ENCODE measurements around the gene TMEM88.

Gene TMEM88

DNA sequence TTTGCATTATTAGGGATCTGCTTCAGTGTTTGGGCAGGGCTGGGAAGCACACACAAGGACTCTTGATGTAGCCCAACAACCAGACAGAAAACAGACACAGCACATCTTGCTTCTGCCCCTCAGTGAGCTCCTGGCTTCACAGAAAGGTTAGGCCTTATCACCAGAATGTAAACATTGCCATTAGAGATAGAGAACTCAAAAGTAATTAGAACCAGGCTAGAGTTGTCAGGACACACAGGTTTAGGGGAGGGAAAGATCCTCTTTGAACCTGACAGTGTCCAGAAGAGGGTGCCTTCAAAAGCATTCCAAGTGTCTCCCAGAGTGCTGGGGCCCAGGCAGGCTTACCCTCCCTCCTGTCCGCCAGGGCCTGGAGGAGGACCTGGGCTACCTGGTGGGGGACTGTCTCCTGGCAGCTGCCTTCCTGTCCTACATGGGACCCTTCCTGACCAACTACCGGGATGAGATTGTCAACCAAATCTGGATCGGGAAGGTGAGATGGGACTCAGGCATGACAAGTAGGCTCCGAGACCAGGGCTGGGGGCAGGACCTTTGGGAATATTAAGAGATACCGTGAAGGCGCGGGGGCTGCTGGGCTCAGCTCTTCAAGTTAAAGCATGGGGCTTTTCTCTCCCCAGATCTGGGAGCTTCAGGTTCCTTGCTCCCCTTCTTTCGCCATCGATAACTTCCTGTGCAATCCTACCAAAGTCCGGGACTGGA, 37.8 kb upstream of the TMEM88 start:
- Histone ChIP-seq H3K9ac (ENCODE audit: insufficient read length, low read depth) (no peak overlapping the region), H3K27me3 (ENCODE audit: insufficient read depth, insufficient read length) (no peaks in the 10 kb centered on the region), H3K4me1 (ENCODE audit: insufficient read depth, insufficient read length) (no peaks in the 10 kb centered on the region), H3K4me3 (ENCODE audit: insufficient read length, low read depth) (no peak overlapping the region), H3K9me3 (ENCODE audit: insufficient read depth, low read length) (no peaks in the 10 kb centered on the region), H3K36me3 (ENCODE audit: insufficient read depth, insufficient read length, low read length) (no peaks in the 10 kb centered on the region)
- TF ChIP-seq ZNF274 (IDR thresholded peaks at IDR 0.05; ENCODE audit: low read depth, low read length) (no peak), SUZ12 (IDR thresholded peaks at IDR 0.05; ENCODE audit: extremely low read depth, insufficient read depth, insufficient read length) (no peak), YY1 (IDR thresholded peaks at IDR 0.05; ENCODE audit: insufficient read depth, insufficient read length) (no peak)
- DNase-seq (ENCODE audit: low read depth, low spot score) = no peak

GRCh38 chr17:7817643-7817964, 37.3 kb upstream of the TMEM88 start:
- no peak for DNase-seq (ENCODE audit: low read depth, low spot score)
- no peaks in the 10 kb centered on the region for H3K36me3 ChIP-seq (ENCODE audit: insufficient read depth, insufficient read length, low read length)
- no peaks in the 10 kb centered on the region for H3K27me3 ChIP-seq (ENCODE audit: insufficient read depth, insufficient read length)
- TF ChIP-seq YY1 (IDR thresholded peaks at IDR 0.05; ENCODE audit: insufficient read depth, insufficient read length) (no peak), ZNF274 (IDR thresholded peaks at IDR 0.05; ENCODE audit: low read depth, low read length) (no peak), SUZ12 (IDR thresholded peaks at IDR 0.05; ENCODE audit: extremely low read depth, insufficient read depth, insufficient read length) (no peak)
- H3K4me1 ChIP-seq (ENCODE audit: insufficient read depth, insufficient read length) = no peaks in the 10 kb centered on the region
- H3K4me3 ChIP-seq (ENCODE audit: insufficient read length, low read depth) = no peak overlapping the region
- H3K9me3 ChIP-seq (ENCODE audit: insufficient read depth, low read length) = no peaks in the 10 kb centered on the region
- no peak overlapping the region for H3K9ac ChIP-seq (ENCODE audit: insufficient read length, low read depth)

DNA sequence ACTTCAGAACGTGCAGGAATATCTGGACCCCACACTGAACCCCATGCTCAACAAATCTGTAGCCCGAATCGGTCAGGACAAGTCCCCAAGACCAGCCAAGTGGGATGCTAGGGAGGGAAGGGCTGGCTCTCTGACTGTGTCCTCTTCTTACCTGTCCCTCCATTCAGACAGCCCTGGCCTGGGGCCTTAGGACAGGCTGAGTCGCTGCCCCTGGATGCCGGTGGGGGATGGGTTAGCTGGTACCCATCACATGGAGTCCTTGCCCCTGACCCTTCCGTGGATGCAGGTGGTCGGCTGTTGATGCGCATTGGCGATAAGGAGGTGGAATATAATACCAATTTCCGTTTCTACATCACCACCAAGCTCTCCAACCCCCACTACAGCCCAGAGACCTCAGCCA, 36.8 kb upstream of the TMEM88 start:
- Histone ChIP-seq H3K9ac (ENCODE audit: insufficient read length, low read depth) (no peak overlapping the region), H3K27me3 (ENCODE audit: insufficient read depth, insufficient read length) (no peaks in the 10 kb centered on the region), H3K36me3 (ENCODE audit: insufficient read depth, insufficient read length, low read length) (no peaks in the 10 kb centered on the region), H3K4me3 (ENCODE audit: insufficient read length, low read depth) (no peak overlapping the region), H3K4me1 (ENCODE audit: insufficient read depth, insufficient read length) (no peaks in the 10 kb centered on the region), H3K9me3 (ENCODE audit: insufficient read depth, low read length) (no peaks in the 10 kb centered on the region)
- TF ChIP-seq YY1 (IDR thresholded peaks at IDR 0.05; ENCODE audit: insufficient read depth, insufficient read length) (no peak), SUZ12 (IDR thresholded peaks at IDR 0.05; ENCODE audit: extremely low read depth, insufficient read depth, insufficient read length) (no peak), ZNF274 (IDR thresholded peaks at IDR 0.05; ENCODE audit: low read depth, low read length) (no peak)
- no peak for DNase-seq (ENCODE audit: low read depth, low spot score)

DNA sequence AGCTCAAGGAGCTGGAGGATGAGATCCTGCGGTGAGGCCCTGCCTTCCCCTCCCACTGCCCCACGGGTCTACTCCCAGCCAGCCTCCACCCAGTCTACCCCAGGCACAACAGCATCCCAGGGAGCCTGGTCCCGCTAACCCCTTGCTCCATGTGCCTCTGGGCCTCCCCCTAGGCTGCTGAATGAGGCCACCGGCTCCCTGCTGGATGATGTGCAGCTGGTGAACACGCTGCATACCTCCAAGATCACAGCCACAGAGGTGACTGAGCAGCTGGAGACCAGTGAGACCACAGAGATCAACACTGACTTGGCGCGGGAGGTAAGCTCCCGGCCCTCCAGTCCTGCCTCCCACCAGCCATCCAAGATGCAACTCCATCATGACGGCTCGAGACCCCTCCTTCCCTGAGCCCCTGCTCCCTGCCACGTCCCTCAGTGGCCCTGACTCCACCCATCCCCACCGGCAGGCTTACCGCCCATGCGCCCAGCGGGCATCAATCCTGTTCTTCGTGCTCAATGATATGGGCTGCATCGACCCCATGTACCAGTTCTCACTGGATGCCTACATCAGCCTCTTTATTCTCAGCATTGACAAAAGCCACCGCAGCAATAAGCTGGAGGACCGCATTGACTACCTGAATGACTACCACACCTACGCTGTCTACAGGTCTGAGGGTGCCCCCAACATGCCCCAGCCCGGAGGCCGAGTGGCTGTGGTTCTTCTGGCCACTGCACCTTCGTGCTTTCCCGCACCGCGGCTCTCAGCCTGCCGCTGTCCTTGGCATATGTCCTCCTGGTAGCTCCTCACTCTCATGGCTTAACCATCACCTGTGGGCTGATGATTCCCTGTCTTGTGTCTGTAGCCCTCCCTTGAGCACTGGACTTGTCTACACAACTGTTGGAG, 35.9 kb upstream of the TMEM88 start:
- H3K9me3 ChIP-seq (ENCODE audit: insufficient read depth, low read length) = no peaks in the 10 kb centered on the region
- no peaks in the 10 kb centered on the region for H3K27me3 ChIP-seq (ENCODE audit: insufficient read depth, insufficient read length)
- DNase-seq (ENCODE audit: low read depth, low spot score) = no peak
- H3K36me3 ChIP-seq (ENCODE audit: insufficient read depth, insufficient read length, low read length) = no peaks in the 10 kb centered on the region
- H3K4me3 ChIP-seq (ENCODE audit: insufficient read length, low read depth) = no peak overlapping the region
- no peak overlapping the region for H3K9ac ChIP-seq (ENCODE audit: insufficient read length, low read depth)
- TF ChIP-seq ZNF274 (IDR thresholded peaks at IDR 0.05; ENCODE audit: low read depth, low read length) = no peak
- TF ChIP-seq SUZ12 (IDR thresholded peaks at IDR 0.05; ENCODE audit: extremely low read depth, insufficient read depth, insufficient read length) = no peak
- no peak for TF ChIP-seq YY1 (IDR thresholded peaks at IDR 0.05; ENCODE audit: insufficient read depth, insufficient read length)
- H3K4me1 ChIP-seq (ENCODE audit: insufficient read depth, insufficient read length) = peaks cover 3% of the 10 kb centered on the region

DNA sequence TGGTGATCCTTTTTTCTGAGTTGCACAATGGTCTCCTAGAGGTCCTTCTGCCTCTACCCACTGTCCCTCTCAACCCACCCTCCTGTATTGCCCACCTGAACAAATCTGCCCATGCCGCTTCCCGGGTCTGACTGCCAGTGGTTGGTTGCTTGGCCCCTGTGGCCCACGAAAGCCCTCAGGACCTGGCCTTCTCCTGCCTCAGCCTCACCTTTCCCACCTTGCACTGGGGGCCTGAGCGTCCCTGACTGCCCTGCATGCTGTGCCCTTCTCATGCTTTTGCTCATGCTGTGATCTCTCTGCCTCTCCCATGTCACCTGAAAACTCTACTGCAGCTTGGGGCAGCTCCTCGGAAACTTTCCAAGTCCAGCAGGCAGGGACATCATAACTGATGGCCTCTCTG, 34.6 kb upstream of the TMEM88 start:
- Histone ChIP-seq H3K9ac (ENCODE audit: insufficient read length, low read depth) (no peak overlapping the region), H3K9me3 (ENCODE audit: insufficient read depth, low read length) (no peaks in the 10 kb centered on the region), H3K27me3 (ENCODE audit: insufficient read depth, insufficient read length) (no peaks in the 10 kb centered on the region), H3K4me1 (ENCODE audit: insufficient read depth, insufficient read length) (peaks cover 4% of the 10 kb centered on the region), H3K36me3 (ENCODE audit: insufficient read depth, insufficient read length, low read length) (no peaks in the 10 kb centered on the region), H3K4me3 (ENCODE audit: insufficient read length, low read depth) (no peak overlapping the region)
- no peak for DNase-seq (ENCODE audit: low read depth, low spot score)
- TF ChIP-seq YY1 (IDR thresholded peaks at IDR 0.05; ENCODE audit: insufficient read depth, insufficient read length) (no peak), ZNF274 (IDR thresholded peaks at IDR 0.05; ENCODE audit: low read depth, low read length) (no peak), SUZ12 (IDR thresholded peaks at IDR 0.05; ENCODE audit: extremely low read depth, insufficient read depth, insufficient read length) (no peak)

DNA sequence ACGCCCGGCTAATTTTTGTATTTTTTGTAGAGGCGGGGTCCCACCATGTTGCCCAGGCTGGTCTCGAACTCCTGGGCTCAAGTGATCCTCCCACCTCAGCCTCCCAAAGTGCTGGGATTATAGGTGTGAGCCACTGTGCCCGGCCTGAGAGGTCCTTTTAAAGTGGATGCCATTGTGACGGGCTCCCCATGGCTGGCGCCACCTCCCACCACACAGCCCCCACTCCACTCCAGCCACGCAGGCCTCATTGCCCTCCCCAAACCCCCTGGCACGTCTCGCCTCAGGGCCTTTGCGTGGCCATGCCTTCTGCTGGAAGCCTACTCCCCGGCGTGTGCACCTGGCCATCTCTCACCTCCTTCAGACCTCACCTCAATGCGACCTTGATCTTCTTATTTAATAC, 32.7 kb upstream of the TMEM88 start:
- no peak for TF ChIP-seq YY1 (IDR thresholded peaks at IDR 0.05; ENCODE audit: insufficient read depth, insufficient read length)
- no peak for TF ChIP-seq SUZ12 (IDR thresholded peaks at IDR 0.05; ENCODE audit: extremely low read depth, insufficient read depth, insufficient read length)
- TF ChIP-seq ZNF274 (IDR thresholded peaks at IDR 0.05; ENCODE audit: low read depth, low read length) = no peak
- no peaks in the 10 kb centered on the region for H3K9me3 ChIP-seq (ENCODE audit: insufficient read depth, low read length)
- no peak overlapping the region for H3K4me3 ChIP-seq (ENCODE audit: insufficient read length, low read depth)
- no peak overlapping the region for H3K9ac ChIP-seq (ENCODE audit: insufficient read length, low read depth)
- H3K4me1 ChIP-seq (ENCODE audit: insufficient read depth, insufficient read length) = peaks cover 4% of the 10 kb centered on the region
- H3K36me3 ChIP-seq (ENCODE audit: insufficient read depth, insufficient read length, low read length) = no peaks in the 10 kb centered on the region
- H3K27me3 ChIP-seq (ENCODE audit: insufficient read depth, insufficient read length) = no peaks in the 10 kb centered on the region
- no peak for DNase-seq (ENCODE audit: low read depth, low spot score)

DNA sequence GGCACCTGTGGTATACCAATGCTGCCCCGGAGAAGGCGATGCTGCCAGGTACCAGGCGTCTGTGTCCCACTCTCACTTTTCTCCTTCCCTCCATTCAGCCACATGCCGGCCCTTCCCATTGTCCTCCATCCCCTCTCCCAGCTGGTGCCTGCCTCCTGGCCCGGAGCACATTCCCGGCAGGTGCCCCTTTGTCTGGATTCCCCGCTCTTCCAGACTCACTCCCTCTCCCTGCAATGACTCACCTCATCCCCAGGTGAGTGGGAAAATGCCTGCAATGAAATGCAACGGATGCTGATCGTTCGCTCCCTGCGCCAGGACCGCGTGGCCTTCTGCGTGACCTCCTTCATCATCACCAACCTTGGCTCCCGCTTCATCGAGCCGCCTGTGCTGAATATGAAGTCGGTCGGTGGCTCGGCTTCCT, 31.3 kb upstream of the TMEM88 start:
- Histone ChIP-seq H3K27me3 (ENCODE audit: insufficient read depth, insufficient read length) (no peaks in the 10 kb centered on the region), H3K9me3 (ENCODE audit: insufficient read depth, low read length) (no peaks in the 10 kb centered on the region), H3K4me3 (ENCODE audit: insufficient read length, low read depth) (no peak overlapping the region), H3K9ac (ENCODE audit: insufficient read length, low read depth) (no peak overlapping the region), H3K4me1 (ENCODE audit: insufficient read depth, insufficient read length) (peaks cover 4% of the 10 kb centered on the region), H3K36me3 (ENCODE audit: insufficient read depth, insufficient read length, low read length) (no peaks in the 10 kb centered on the region)
- no peak for TF ChIP-seq YY1 (IDR thresholded peaks at IDR 0.05; ENCODE audit: insufficient read depth, insufficient read length)
- TF ChIP-seq ZNF274 (IDR thresholded peaks at IDR 0.05; ENCODE audit: low read depth, low read length) = no peak
- no peak for TF ChIP-seq SUZ12 (IDR thresholded peaks at IDR 0.05; ENCODE audit: extremely low read depth, insufficient read depth, insufficient read length)
- DNase-seq (ENCODE audit: low read depth, low spot score) = no peak

Measured in NT2/D1 (cell line).